ENCODE measurements around the gene IL16.

The IL16 gene

GRCh38 chr15:81161160-81161673 lies 35.5 kb upstream of the IL16 start:
- Histone ChIP-seq H3K27ac (no peak overlapping the region), H3K9me3 (no peaks in the 10 kb centered on the region), H3K4me1 (ENCODE audit: control insufficient read depth in 1 of 2, insufficient read depth in 1 of 2, low read depth in 1 of 2, low read length in 1 of 2) (no peaks in the 10 kb centered on the region), H3K36me3 (no peaks in the 10 kb centered on the region), H3K4me3 (ENCODE audit: low read depth in 1 of 2, low read length in 1 of 2) (no peak overlapping the region), H3K27me3 (peaks cover 7% of the 10 kb centered on the region)
- TF ChIP-seq CTCF (IDR thresholded peaks at IDR 0.05), result no peak

- Histone ChIP-seq H3K4me1 (ENCODE audit: control insufficient read depth in 1 of 2, insufficient read depth in 1 of 2, low read depth in 1 of 2, low read length in 1 of 2) (no peaks in the 10 kb centered on the region), H3K27me3 (peaks cover 7% of the 10 kb centered on the region), H3K27ac (no peak overlapping the region), H3K9me3 (no peaks in the 10 kb centered on the region), H3K36me3 (no peaks in the 10 kb centered on the region), H3K4me3 (ENCODE audit: low read depth in 1 of 2, low read length in 1 of 2) (no peak overlapping the region)
- no peak for TF ChIP-seq CTCF (IDR thresholded peaks at IDR 0.05)
Observed at GRCh38 chr15:81161851-81162250, 34.8 kb upstream of the IL16 start.

DNA sequence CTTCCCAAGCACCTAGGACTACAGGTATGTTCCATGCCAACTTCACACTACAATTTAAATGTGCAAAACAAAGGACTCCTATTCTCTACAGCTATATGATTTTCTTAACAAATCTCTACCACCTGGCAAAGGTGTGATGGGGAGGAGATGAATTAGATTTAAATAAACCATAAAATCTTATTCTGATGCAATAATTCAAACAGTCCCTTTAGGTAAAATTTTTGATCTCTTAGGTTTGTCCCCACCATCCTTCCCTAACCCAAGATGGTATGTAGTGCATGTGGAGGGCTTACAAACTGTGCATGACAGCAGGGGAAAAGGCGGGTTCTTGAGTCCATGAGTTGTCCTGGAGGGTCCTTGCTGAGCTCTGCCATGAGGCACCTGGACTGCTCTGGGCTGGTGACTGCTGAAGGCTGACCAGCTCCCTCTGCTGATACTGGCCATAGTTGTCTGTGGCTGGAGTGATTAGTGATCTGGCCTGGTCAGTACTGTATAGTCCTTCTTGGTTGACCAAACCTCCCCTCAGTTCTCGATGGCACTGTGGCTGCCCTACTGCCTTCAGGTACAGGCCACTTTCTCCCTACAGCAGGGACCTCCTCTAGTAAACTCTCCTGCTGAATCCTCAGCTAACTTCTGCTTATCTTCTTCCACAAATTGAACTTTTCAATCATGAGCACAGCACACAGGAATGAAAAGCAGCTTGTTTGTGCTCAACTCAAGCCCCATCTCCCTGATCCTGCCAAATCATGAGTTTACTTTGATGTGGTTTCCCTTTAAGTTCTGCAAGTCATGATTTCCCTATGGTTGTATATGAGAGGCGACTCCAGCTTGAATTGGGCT lies 32.5 kb upstream of the IL16 start:
- Histone ChIP-seq H3K27ac (no peak overlapping the region), H3K27me3 (peaks cover 12% of the 10 kb centered on the region), H3K36me3 (no peaks in the 10 kb centered on the region), H3K4me3 (ENCODE audit: low read depth in 1 of 2, low read length in 1 of 2) (no peak overlapping the region), H3K9me3 (no peaks in the 10 kb centered on the region), H3K4me1 (ENCODE audit: control insufficient read depth in 1 of 2, insufficient read depth in 1 of 2, low read depth in 1 of 2, low read length in 1 of 2) (no peaks in the 10 kb centered on the region)
- TF ChIP-seq CTCF (IDR thresholded peaks at IDR 0.05), result no peak

- no peak overlapping the region for H3K27ac ChIP-seq
- no peaks in the 10 kb centered on the region for H3K36me3 ChIP-seq
- H3K9me3 ChIP-seq, result no peaks in the 10 kb centered on the region
- TF ChIP-seq CTCF (IDR thresholded peaks at IDR 0.05), result no peak
- no peak overlapping the region for H3K4me3 ChIP-seq (ENCODE audit: low read depth in 1 of 2, low read length in 1 of 2)
- no peaks in the 10 kb centered on the region for H3K4me1 ChIP-seq (ENCODE audit: control insufficient read depth in 1 of 2, insufficient read depth in 1 of 2, low read depth in 1 of 2, low read length in 1 of 2)
- peaks cover 18% of the 10 kb centered on the region for H3K27me3 ChIP-seq
Observed at GRCh38 chr15:81165535-81165934, 31.1 kb upstream of the IL16 start.

- TF ChIP-seq CTCF (IDR thresholded peaks at IDR 0.05), result no peak
- no peak overlapping the region for H3K27ac ChIP-seq
- H3K4me3 ChIP-seq (ENCODE audit: low read depth in 1 of 2, low read length in 1 of 2), result no peak overlapping the region
- no peaks in the 10 kb centered on the region for H3K36me3 ChIP-seq
- H3K27me3 ChIP-seq, result peaks cover 27% of the 10 kb centered on the region
- H3K9me3 ChIP-seq, result no peaks in the 10 kb centered on the region
- no peaks in the 10 kb centered on the region for H3K4me1 ChIP-seq (ENCODE audit: control insufficient read depth in 1 of 2, insufficient read depth in 1 of 2, low read depth in 1 of 2, low read length in 1 of 2)
Observed at GRCh38 chr15:81166636-81167305, 29.9 kb upstream of the IL16 start.

All from neutrophil (primary cell).